Measurements from ENCODE around the gene CCDC9B.

DNA sequence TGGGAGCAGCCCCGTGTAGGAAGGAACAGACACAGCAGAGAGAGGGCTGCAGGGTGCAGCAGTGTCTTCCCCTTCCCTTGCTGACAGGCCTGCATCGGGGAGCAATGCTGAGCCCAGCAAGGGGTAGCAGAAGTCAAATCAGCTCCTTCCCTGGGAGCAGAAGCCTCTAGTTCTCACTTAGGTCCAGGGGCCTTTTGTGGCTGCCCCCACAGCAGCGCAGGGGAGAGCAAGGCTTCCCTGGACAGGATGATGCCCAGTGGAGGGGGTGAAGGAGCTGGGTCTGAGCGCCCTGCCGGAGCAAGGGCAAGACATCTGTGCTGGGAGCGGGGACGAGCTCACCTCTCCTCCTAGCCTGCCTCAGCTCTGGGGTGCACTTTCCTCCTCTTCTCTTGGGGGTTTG lies 33.8 kb downstream of the CCDC9B start:
- no peak for TF ChIP-seq POLR2A (IDR thresholded peaks at IDR 0.05)
- TF ChIP-seq, protein P1, sequence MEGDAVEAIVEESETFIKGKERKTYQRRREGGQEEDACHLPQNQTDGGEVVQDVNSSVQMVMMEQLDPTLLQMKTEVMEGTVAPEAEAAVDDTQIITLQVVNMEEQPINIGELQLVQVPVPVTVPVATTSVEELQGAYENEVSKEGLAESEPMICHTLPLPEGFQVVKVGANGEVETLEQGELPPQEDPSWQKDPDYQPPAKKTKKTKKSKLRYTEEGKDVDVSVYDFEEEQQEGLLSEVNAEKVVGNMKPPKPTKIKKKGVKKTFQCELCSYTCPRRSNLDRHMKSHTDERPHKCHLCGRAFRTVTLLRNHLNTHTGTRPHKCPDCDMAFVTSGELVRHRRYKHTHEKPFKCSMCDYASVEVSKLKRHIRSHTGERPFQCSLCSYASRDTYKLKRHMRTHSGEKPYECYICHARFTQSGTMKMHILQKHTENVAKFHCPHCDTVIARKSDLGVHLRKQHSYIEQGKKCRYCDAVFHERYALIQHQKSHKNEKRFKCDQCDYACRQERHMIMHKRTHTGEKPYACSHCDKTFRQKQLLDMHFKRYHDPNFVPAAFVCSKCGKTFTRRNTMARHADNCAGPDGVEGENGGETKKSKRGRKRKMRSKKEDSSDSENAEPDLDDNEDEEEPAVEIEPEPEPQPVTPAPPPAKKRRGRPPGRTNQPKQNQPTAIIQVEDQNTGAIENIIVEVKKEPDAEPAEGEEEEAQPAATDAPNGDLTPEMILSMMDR (IDR thresholded peaks at IDR 0.05), result no peak
